GM19043 (cell line): ENCODE measurements around the gene TBCEL.
"Not testable (repeated sequence)": the region's sequence is repeated elsewhere in the genome, so short reads cannot be mapped to it uniquely, and the experiment has no call there.

Experiments
- ATAC-seq: cut with Tn5 transposase; IDR thresholded peaks from one replicate; pipeline ENCODE4 v1.9.1; 2021; ENCODE audit warnings: low read depth; ENCODE audit not compliant: unreplicated experiment

TBCEL gene

DNA sequence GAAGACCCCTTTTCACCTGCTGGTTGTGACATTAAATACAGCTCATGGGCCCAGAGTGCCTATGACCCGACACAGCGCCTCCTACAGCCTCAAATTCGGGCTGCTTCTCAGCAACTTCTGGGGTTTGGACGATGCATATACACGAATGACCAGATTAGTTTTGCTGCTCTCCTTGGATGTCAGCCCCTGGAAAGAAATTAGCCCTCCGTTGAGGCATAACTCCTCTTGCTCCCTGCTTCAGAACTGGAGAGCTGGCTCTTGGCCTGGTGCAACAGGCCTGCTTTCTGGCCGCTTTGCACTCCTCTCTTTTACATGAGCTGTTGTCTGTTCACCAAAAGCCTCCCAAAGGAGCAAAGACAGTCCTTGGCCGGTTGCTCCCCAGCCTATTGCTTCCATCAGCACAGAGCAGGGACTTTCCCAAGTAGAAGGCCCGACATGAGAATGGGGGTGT is 80.4 kb downstream of the TBCEL start:
- ATAC-seq: no peak

DNA sequence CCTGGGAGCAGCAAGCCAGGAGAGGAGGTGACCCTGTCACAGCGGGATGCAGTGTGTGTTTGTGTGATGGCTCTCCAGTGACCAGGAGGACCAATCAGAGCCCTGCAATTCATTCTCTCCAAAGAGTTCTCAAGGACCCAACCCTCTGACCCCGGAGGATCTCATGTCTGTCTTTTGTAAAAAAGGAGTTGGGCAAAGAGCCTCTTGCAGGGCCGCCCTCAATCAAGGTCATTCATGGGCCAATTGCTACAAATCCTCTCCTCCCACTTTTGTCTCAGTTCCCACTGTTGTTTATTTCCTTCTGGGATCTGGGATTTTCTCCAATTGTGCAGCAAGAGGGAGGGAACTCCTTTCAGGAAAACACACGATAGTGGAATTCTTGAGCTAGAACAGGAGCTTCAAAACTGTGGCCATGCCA is 81.2 kb downstream of the TBCEL start:
- ATAC-seq: no peak

DNA sequence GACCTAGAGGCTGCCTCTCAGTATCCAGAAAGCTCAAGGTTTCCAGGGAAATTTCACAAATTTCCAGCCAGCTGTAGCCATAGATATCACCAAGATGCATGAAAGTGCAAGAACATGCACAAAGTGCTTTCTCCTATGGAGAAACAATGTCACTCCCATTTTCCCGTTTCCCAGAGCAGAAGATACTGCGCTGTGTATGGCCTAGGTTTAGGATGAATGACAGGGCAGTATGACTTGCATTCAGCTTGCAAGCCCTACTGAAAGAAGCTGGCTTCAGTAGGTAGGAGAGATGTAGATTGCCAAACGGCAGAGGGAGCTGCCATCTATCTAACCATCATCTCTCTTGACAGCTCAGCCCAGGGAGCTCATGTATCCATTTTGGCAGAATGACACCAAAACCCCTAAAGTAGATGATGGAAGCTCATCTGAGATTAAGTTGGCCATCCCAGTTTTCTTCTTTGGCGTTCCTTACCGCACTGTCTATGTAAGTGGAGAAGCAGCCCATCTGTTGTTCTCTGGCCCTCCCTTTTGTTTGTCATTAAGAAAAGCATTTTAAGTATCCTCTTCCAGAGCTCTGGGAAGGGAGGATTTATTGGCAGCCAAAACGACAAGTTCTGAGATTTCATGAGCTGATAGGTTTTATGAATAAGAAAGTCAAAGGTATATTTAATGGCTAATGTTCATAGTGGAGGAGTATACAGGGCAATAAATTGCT is 81.7 kb downstream of the TBCEL start:
- no peak for ATAC-seq

- ATAC-seq: no peak
Observed at GRCh38 chr11:121106812-121107211, 82.9 kb downstream of the TBCEL start.

DNA sequence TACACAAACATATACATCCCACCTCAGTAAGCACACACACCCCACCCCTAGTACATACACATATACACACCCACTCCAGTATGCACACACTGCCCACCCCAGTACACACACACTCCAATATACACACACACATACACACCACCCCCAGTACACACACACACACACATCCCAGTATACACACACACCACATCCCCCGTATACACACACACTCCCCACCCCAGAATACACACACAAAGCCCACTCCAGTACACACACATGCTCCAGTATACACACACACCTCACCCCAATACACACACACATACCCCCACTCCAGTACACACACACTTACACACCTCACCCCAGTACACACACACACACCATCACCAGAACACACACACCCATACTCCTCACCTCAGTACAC is 84.5 kb downstream of the TBCEL start:
- no peak for ATAC-seq

DNA sequence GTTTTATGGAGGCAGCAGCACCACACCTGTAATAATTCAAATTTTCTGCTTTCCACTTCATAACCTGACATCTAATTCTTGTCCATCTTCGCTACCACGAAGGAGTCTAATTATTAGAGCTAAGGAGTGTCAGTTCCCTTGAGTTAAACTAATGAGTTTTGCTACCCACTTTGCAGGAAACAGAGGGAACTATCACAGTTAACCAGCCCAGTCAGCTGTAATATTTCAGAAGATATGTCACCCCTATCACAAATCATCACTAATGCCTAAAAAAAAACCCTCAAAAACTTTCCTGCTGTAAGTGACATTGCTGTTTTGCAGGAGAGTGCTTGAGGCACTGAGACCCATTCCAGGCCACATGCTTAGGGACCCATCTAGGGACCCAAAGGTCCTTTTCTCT is 85.6 kb downstream of the TBCEL start:
- ATAC-seq: no peak

GRCh38 chr11:121109916-121110586 is 86.1 kb downstream of the TBCEL start:
- no peak for ATAC-seq

- ATAC-seq: no peak
Observed at GRCh38 chr11:121110871-121111724, 87.2 kb downstream of the TBCEL start.

GRCh38 chr11:121112498-121113455 is 88.9 kb downstream of the TBCEL start:
- no peak for ATAC-seq

DNA sequence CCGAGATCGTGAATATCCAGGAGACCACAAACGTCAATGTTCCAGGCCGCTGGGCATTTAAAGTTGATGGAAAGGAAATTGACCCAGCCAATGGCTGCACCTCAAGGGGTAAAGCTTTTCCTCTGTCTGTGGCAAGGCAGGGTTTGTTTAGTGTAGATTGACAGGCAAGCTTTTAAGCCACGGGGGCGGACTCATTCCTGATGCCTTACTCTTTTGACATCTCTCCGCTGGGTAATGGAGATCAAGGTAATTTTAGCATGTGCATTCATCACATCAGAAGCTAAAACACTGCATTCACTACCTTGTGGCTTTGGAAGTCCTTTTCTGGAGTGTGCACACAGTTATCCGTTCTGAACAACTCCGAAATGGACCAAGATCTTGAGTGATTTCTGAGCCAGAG is 89.7 kb downstream of the TBCEL start:
- no peak for ATAC-seq

- not testable (repeated sequence) for ATAC-seq
Observed at GRCh38 chr11:121115024-121115423, 91.1 kb downstream of the TBCEL start.

DNA sequence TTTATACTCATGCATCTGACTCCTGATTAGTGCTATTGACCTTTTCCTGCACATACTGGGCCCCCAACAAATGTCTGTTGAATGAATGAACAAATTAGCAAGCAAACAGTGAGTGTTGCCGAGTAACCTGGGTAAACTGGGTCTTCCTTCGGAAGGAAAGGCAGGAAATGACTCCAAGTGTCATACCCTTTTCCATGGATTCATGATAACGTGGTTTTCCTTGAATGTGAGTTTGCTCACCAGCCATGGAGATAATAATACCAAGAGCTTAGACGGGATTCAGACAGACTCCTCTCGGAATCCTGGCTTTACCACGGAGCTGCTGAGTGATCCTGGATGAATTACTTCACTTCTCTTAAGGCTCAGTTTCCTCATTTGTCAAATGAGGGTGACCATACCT is 93.9 kb downstream of the TBCEL start:
- no peak for ATAC-seq

GRCh38 chr11:121119440-121119839 is 95.5 kb downstream of the TBCEL start:
- ATAC-seq: no peak

DNA sequence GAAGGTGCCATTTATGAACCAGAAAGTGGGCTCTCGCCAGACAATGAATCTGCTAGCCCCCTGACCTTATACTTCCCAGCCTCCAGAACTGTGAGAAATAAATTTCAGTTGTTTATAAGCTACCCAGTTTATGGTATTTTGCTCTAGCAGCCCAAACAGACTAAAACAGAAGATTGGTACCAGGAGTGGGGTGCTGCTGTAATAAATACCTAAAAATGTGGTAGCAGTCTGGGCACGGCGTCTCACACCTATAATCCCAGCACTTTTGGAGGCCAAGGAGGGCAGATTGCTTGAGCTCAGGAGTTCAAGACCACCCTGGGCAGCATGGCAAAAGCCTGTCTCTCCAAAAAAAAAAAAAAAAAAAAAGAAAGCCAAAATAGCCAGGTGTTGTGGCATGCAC is 98.4 kb downstream of the TBCEL start:
- no peak for ATAC-seq

GRCh38 chr11:121123496-121124069 is 99.7 kb downstream of the TBCEL start:
- ATAC-seq: no peak

GRCh38 chr11:121127809-121128208 is 103.9 kb downstream of the TBCEL start:
- no peak for ATAC-seq

DNA sequence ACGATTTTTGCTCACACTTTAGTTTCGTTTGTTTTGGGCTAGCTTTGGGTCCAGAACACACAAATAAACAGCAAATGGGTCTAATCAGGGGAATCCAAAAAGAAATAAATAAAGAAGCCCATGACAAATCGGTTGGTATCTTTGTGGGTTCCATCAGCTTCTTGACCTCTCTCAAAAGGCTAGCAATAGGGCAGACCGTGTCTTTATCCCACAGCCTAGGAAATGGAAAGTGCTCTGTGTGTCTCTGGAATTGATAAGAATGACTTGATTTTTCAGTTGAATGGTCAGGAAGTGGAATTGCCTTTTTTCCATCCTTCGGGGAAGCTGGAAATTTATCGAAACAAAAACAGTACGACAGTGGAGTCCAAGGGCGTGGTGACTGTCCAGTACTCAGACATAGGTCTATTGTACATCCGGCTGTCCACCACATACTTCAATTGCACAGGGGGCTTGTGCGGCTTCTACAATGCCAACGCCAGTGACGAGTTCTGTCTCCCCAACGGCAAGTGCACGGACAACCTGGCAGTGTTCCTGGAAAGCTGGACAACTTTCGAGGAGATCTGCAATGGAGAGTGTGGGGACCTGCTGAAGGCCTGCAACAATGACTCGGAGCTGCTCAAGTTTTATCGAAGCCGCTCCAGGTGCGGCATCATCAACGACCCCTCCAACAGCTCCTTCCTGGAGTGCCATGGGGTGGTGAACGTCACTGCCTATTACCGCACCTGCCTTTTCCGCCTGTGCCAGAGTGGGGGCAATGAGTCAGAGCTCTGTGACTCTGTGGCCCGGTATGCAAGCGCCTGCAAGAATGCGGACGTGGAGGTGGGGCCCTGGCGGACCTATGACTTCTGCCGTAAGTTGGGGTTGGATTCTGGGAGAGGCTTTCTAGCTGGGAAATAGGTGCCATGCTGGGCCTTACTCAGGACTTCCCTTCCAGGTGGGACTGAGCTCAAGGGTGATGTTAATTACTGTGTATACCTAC is 105.7 kb downstream of the TBCEL start:
- ATAC-seq: no peak

DNA sequence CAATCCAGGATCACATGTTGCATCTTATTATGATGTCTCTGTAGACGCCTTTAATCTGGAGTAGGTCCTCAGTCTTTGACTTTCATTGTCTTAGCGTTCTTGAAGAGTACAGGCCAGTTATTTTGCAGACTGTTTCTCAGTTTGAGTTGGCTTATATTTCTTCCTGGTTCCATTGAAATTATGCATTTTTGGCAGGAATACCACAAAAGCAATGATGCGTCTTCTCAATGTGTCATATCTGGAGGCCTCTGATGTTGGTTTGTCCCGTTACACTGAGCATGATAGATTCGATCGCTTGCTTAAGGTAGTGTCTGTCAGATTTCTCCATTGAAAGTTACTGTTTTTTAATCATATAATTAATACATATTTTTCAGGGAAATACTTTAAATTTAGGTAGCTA is 107.8 kb downstream of the TBCEL start:
- no peak for ATAC-seq
